Measurements from ENCODE around the gene FAM217B.
"Not testable (repeated sequence)": the region's sequence is repeated elsewhere in the genome, so short reads cannot be mapped to it uniquely, and the experiment has no call there.

FAM217B gene

GRCh38 chr20:59938696-59939051 lies 1.5 kb upstream of the FAM217B start:
- DNase-seq (ENCODE audit: low read depth, low spot score): peak; percentile 14

GRCh38 chr20:59939052-59939878 lies 924 bp upstream of the FAM217B start:
- no peak for DNase-seq (ENCODE audit: low read depth, low spot score)

GRCh38 chr20:59939879-59940128 lies 385 bp upstream of the FAM217B start:
- DNase-seq (ENCODE audit: low read depth, low spot score): no peak

- no peak for DNase-seq (ENCODE audit: low read depth, low spot score)
Measured at GRCh38 chr20:59940956-59941294, 736 bp downstream of the FAM217B start.

DNA sequence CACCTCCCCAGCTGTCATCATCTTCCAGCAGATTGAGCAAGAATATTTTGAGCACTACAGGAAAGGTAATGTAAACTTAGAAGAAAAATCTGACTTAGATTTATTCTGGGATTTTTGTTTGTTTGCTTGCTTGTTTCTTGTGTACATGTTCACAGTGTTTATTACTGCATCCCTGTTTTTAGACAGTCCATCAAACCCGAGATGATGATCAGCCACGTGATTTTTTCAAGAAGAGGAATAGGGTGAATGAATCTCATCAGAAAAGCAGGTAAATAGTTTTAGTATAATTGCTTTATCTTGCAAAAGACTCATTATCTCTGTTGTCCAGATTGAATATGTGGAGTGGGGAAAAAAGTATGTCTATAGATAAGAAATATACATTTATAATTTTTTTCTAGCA lies 2.1 kb downstream of the FAM217B start:
- no peak for DNase-seq (ENCODE audit: low read depth, low spot score)

DNA sequence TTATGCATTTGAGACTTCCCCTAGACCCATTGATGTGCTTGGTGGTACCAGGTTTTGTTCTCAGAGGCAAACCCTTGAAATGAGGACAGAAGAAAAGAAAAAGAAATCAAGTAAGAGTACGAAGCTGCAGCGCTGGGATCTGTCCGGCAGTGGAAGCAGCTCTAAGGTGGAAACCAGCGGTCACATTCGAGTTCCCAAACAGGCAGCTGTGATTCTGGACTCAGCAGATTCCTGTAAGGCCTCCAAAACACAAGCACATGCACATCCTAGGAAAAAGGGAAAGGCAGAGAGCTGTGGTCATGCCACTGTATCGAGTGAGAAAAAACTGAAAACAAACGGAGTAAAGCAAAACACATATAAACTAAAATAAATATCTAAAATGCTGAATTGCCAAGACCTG lies 4.5 kb downstream of the FAM217B start:
- no peak for DNase-seq (ENCODE audit: low read depth, low spot score)

GRCh38 chr20:59945175-59945574 lies 5.0 kb downstream of the FAM217B start:
- peak; percentile 26 for DNase-seq (ENCODE audit: low read depth, low spot score)

DNA sequence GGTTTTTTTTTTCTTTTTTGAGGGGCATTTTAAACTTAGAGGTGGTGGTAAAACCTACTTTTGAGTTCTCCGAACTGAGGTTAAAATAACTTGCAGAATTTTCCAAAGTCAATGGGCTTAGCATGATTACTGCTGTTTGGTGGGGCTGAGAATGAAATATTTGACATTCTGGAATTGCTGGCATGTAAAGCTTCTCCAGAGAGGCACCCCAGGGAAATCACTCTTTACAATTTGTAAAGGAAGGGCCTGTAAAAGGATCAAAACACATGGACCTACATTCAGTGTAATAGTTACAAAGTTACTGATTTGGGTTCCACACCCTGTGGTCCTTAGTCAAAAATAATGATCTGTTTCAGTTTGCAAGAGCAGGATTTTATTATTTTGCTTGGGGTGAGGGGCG lies 5.5 kb downstream of the FAM217B start:
- DNase-seq (ENCODE audit: low read depth, low spot score): peak; percentile 23

- no peak for DNase-seq (ENCODE audit: low read depth, low spot score)
Measured at GRCh38 chr20:59947376-59947775, 7.2 kb downstream of the FAM217B start.

DNA sequence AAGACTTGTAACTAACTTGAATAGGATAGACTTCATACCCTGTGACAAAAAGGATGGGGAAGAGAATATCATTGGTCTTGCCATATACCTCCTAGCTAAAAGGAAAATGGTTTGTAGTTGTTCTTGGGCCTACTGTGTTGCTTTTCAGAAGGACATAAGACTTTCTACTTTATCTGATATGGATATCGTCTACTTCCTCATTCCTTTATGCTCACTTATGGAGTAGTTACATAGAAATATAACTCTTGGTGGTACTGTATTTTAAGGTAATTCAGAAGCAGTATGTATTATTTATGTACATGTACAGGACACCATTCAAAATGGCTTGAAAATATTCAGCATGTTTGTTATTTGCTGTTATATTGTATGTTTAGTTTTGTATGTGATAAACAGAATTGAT lies 8.0 kb downstream of the FAM217B start:
- DNase-seq (ENCODE audit: low read depth, low spot score): no peak

DNA sequence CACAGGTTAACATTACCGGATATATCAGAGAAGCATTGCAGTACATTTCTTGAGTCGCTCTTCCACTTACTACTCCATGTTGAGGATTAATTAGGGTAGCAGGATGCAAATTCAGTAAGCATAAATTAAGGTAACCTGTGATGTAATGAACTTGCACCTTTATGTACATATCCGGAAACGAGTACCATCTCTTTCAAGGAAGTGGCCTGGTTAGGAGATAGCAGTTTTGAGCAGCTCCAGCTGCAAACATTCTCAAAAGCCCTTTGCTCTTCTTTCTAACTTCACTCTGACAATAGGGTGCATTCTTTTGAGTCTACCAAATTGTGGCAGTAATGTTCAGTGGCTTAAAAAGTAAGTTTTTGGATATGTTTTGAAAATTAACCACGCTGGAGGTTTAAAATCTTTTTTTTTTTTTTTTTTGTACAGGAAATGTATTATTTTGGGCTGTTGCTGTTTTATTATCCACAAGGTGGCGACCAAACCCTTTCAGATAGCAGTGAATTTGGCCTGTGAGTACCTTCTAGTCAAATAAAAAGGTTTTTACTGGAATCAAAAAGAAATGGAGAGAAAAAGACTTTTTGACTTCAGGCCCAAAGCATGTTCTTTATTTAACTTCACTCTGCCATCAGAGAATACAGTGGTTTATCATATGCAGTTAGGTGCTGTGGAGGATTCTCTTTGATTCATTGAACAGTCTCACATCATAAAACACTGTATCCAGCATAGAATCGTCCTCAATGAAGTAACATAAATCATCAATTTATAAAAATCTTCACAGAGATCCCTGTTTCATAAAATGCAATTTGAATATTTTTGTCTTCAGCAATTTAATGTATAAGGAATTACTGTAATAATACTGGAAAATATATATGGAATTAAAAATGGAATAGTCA lies 8.9 kb downstream of the FAM217B start:
- peak; percentile 77 for DNase-seq (ENCODE audit: low read depth, low spot score)

GRCh38 chr20:59949911-59950310 lies 9.7 kb downstream of the FAM217B start:
- no peak for DNase-seq (ENCODE audit: low read depth, low spot score)

GRCh38 chr20:59954718-59955117 lies 14.5 kb downstream of the FAM217B start:
- no peak for DNase-seq (ENCODE audit: low read depth, low spot score)

DNA sequence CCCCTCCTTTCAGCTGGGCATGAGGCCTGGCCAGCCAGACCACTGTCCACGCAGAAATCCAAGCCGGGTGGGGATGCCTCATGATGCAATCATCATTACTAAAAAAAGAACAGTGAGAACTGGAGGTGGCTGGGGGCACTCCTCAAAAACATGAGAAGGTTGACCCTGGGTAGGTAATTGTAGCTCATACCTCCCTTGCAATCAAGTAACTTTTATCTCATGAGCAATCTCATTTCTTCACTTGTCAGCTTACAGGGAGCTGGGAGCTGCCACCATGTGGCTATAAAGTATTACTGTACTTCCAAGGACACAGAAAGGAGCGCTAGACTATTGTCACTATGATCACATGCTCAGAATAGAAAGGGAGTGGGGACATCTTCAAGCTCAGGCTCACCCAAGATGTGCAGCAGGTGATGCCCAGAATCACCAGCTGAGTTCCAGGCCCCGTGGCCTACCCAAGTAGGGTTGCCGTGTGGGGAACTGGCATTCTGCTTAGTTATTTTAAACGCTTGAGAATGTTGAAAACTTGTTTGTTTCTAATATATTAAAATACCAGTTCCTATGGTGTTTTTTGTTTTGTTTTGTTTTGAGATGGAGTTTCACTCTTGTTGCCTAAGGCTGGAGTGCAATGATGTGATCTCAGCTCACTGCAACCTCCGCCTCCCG lies 15.1 kb downstream of the FAM217B start:
- DNase-seq (ENCODE audit: low read depth, low spot score): no peak

- not testable (repeated sequence) for DNase-seq (ENCODE audit: low read depth, low spot score)
Measured at GRCh38 chr20:59957568-59957967, 17.4 kb downstream of the FAM217B start.

GRCh38 chr20:59958123-59958522 lies 17.9 kb downstream of the FAM217B start, which contains the start of gene CDH26:
Gene CDH26, plus strand, starts transcription at chr20:59958423. Its CDS starts 304 bp downstream, at chr20:59958727.
- DNase-seq (ENCODE audit: low read depth, low spot score): no peak

GRCh38 chr20:59958626-59959025 lies 18.4 kb downstream of the FAM217B start:
- DNase-seq (ENCODE audit: low read depth, low spot score): no peak

DNA sequence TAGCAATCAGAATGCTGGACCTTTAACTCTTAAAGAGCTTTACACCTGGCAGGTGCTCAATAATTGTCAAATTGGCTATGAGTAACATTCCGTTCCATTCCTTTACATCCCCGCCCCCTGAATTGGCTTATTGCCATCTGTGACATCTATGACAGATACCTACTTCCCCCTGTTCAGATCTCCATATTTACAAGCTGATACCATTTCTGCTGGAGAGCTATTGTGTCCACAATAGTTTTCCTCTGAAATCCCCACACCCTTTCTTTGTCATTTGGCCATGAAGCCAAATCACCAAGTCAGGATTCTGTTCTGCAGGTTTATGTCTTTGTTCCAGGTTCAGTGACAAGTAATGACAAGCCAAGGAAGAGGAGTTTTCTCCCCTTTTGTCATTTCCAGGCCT lies 21.2 kb downstream of the FAM217B start:
- no peak for DNase-seq (ENCODE audit: low read depth, low spot score)

GRCh38 chr20:59962155-59962554 lies 22.0 kb downstream of the FAM217B start:
- no peak for DNase-seq (ENCODE audit: low read depth, low spot score)

DNA sequence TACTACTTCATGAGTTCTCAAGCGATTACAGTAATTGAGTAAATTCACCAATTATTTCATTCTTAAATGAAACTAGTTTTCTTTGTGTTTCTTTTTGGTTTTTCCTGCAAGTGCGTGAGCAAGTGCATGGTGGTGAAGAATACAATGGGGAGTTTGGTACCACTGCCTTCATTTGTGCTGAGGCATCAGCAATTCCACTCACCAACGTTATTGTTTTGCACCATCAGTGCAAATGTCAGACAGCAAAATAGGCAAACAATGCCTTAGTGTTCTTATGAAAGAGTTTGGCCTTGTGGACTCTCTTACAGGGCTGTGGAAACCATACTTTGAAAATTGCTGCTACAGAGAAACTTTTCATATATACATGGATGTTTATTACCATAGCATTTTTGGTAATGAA lies 26.2 kb downstream of the FAM217B start:
- no peak for DNase-seq (ENCODE audit: low read depth, low spot score)

DNA sequence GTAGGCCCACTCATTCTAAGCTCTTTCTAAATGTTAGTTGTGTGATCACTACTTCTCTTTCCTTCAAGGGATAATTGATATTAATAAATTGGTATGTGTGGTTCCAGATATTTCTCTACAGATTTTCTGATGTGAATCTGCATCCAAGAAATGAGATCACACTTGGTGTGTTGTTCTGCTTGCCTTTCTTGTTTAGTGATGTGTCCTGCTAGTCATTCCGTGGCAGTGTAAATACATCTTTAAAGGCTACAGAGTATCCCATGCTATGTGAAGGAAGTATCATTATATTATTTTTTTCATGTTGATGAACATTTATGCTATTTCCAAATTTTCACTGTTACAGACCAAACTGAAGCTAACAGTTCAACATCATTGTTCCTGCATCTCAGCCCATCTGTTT lies 31.2 kb downstream of the FAM217B start:
- DNase-seq (ENCODE audit: low read depth, low spot score): no peak

GRCh38 chr20:59972037-59972801 lies 32.0 kb downstream of the FAM217B start:
- DNase-seq (ENCODE audit: low read depth, low spot score): no peak
